BE2C (cell line): ENCODE results near the gene MTX3.

Experiments
- DNase-seq: peaks from one replicate; pipeline ENCODE4 v3.0.0-alpha.2; 2020
- H3K27me3 ChIP-seq: fragments of 250-450 bp; sonication (Bioruptor Pico); 2 replicates; pipeline ENCODE4 v1.5.1; 2020; ENCODE audit warnings: mild to moderate bottlenecking
- H3K36me3 ChIP-seq: fragments of 250-450 bp; sonication (Bioruptor Pico); 2 replicates; pipeline ENCODE4 v1.5.1; 2020; ENCODE audit warnings: mild to moderate bottlenecking
- H3K4me1 ChIP-seq: fragments of 250-450 bp; sonication (Bioruptor Pico); 2 replicates; pipeline ENCODE4 v1.5.1; 2020
- H3K4me3 ChIP-seq: 2 replicates; pipeline ENCODE4 v1.5.1; 2011; ENCODE audit warnings: low read depth, low read length
- H3K9me3 ChIP-seq: fragments of 250-450 bp; sonication (Bioruptor Pico); 2 replicates; pipeline ENCODE4 v1.5.1; 2020
- CTCF ChIP-seq: IDR thresholded peaks from 2 replicates; pipeline ENCODE4 v1.5.1; 2012; ENCODE audit warnings: mild to moderate bottlenecking, low read depth, low read length

MTX3 gene

GRCh38 chr5:79936646-79937216 lies 54.3 kb downstream of the MTX3 start:
- H3K27me3 ChIP-seq, result peaks cover 42% of the 10 kb centered on the region
- no peaks in the 10 kb centered on the region for H3K4me1 ChIP-seq
- no peaks in the 10 kb centered on the region for H3K36me3 ChIP-seq
- no peak for TF ChIP-seq CTCF
- no peak for DNase-seq
- H3K4me3 ChIP-seq, result no peak overlapping the region
- H3K9me3 ChIP-seq, result no peaks in the 10 kb centered on the region

- Histone ChIP-seq H3K4me1 (no peaks in the 10 kb centered on the region), H3K27me3 (peaks cover 42% of the 10 kb centered on the region), H3K36me3 (no peaks in the 10 kb centered on the region), H3K4me3 (no peak overlapping the region), H3K9me3 (no peaks in the 10 kb centered on the region)
- no peak for DNase-seq
- TF ChIP-seq CTCF, result no peak
Measured at GRCh38 chr5:79936002-79936645, 54.9 kb downstream of the MTX3 start.

- Histone ChIP-seq H3K36me3 (no peaks in the 10 kb centered on the region), H3K9me3 (no peaks in the 10 kb centered on the region), H3K4me1 (no peaks in the 10 kb centered on the region), H3K27me3 (peaks cover 32% of the 10 kb centered on the region), H3K4me3 (no peak overlapping the region)
- DNase-seq, result no peak
- no peak for TF ChIP-seq CTCF
Measured at GRCh38 chr5:79934681-79935080, 56.4 kb downstream of the MTX3 start.

GRCh38 chr5:79932510-79933504 lies 58.3 kb downstream of the MTX3 start:
- no peaks in the 10 kb centered on the region for H3K4me1 ChIP-seq

GRCh38 chr5:79931866-79932265 lies 59.2 kb downstream of the MTX3 start:
- H3K36me3 ChIP-seq, result no peaks in the 10 kb centered on the region
- peaks cover 23% of the 10 kb centered on the region for H3K27me3 ChIP-seq
- H3K9me3 ChIP-seq, result no peaks in the 10 kb centered on the region
- no peak for DNase-seq
- H3K4me1 ChIP-seq, result no peaks in the 10 kb centered on the region
- no peak overlapping the region for H3K4me3 ChIP-seq
- no peak for TF ChIP-seq CTCF

More at GRCh38 chr5:79932510-79933504, 58.3 kb downstream of the MTX3 start:
- Histone ChIP-seq H3K36me3 (no peaks in the 10 kb centered on the region), H3K9me3 (no peaks in the 10 kb centered on the region), H3K4me3 (no peak overlapping the region), H3K27me3 (peaks cover 21% of the 10 kb centered on the region)
- TF ChIP-seq CTCF, result no peak
- no peak for DNase-seq
